Measurements from ENCODE around the gene MAP4K2.
A peak's percentile ranks its signal among the peaks of the same experiment; 100 is the strongest.

Gene MAP4K2

DNA sequence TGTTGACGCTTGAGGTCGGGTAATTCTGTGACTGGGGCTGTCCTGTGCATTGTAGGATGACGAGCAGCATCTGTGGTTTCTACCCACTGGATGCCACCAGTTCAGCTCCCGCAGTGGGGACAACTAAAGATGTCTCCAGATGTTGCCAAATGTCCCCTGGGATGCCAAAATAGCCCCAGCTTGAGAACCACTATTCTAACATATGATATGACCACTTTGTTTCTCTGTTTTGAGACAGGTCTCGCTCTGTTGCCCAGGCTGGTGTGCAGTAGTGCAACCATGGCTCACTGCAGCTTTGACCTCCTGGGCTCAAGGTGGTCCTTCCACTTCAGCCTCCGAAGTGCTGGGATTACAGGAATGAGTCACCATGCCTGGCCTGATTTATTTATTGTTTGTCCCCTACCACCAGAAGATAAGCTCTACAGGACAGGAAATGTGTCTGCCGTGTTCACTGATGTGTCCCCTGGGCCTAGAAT, 11.7 kb upstream of the MAP4K2 start:
- no peak for DNase-seq
- H3K4me3 ChIP-seq (ENCODE audit: insufficient read depth, low read depth, low read length, poor library complexity, severe bottlenecking), result no peak overlapping the region
- H3K36me3 ChIP-seq (ENCODE audit: control insufficient read depth, insufficient read depth, low read length), result no peaks in the 10 kb centered on the region
- H3K9me3 ChIP-seq (ENCODE audit: control insufficient read depth, low read length), result no peaks in the 10 kb centered on the region
- peaks cover 7% of the 10 kb centered on the region for H3K4me1 ChIP-seq (ENCODE audit: control insufficient read depth, insufficient read depth, low read length, poor library complexity, severe bottlenecking)
- H3K27ac ChIP-seq (ENCODE audit: insufficient read depth, low read length, poor library complexity, severe bottlenecking), result no peak overlapping the region
- H3K27me3 ChIP-seq (replicated peaks; ENCODE audit: control insufficient read depth, insufficient read depth, low read length, poor library complexity, severe bottlenecking), result no peaks in the 10 kb centered on the region

DNA sequence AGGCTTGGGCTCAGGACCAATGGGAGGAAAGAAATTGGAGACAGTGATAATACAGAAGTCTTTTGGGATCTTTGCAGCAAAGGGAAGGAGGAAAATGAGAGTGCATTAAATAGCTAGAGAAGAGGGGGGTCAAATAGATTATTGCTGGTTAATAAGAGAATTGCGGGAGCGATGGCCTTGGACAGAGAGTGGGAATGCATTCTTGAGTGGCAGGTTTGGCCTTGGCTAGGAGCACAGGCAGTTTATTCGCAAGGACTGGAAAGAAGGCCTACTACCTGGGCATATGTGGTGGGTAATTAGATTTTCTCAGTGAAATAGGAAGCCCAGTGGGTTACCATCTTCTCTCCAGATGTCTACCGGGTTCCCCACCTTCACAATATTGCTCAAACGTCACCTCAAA, 10.8 kb upstream of the MAP4K2 start:
- Histone ChIP-seq H3K9me3 (ENCODE audit: control insufficient read depth, low read length) (no peaks in the 10 kb centered on the region), H3K27ac (ENCODE audit: insufficient read depth, low read length, poor library complexity, severe bottlenecking) (no peak overlapping the region), H3K4me1 (ENCODE audit: control insufficient read depth, insufficient read depth, low read length, poor library complexity, severe bottlenecking) (peaks cover 14% of the 10 kb centered on the region), H3K27me3 (replicated peaks; ENCODE audit: control insufficient read depth, insufficient read depth, low read length, poor library complexity, severe bottlenecking) (no peaks in the 10 kb centered on the region), H3K4me3 (ENCODE audit: insufficient read depth, low read depth, low read length, poor library complexity, severe bottlenecking) (no peak overlapping the region), H3K36me3 (ENCODE audit: control insufficient read depth, insufficient read depth, low read length) (no peaks in the 10 kb centered on the region)
- DNase-seq, result no peak

DNA sequence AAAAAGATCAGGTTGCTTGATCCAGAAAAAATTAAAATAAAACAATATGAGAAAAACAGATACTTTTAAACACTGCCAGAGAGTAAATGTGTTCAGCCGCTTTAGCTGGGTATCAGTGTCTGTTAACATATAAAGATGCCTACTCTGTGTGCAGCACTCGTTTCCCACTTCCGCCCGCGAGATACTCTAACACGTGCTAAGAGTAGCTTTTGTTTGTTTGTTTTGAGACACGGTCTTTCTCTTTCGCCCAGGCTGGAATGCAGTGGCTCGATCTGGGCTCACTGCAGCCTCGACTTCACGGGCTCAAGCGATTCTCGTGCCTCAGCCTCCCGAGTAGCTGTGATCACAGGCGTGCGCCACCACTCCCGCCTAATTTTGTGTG, 7.9 kb upstream of the MAP4K2 start:
- H3K4me1 ChIP-seq (ENCODE audit: control insufficient read depth, insufficient read depth, low read length, poor library complexity, severe bottlenecking), result peaks cover 14% of the 10 kb centered on the region
- peak; percentile 27 to 46 (median 35) for DNase-seq
- no peaks in the 10 kb centered on the region for H3K9me3 ChIP-seq (ENCODE audit: control insufficient read depth, low read length)
- H3K36me3 ChIP-seq (ENCODE audit: control insufficient read depth, insufficient read depth, low read length), result peaks cover 7% of the 10 kb centered on the region
- H3K27me3 ChIP-seq (replicated peaks; ENCODE audit: control insufficient read depth, insufficient read depth, low read length, poor library complexity, severe bottlenecking), result no peaks in the 10 kb centered on the region
- peak overlapping the region; percentile 86 for H3K27ac ChIP-seq (ENCODE audit: insufficient read depth, low read length, poor library complexity, severe bottlenecking)
- H3K4me3 ChIP-seq (ENCODE audit: insufficient read depth, low read depth, low read length, poor library complexity, severe bottlenecking), result peak overlapping the region; percentile 77

DNA sequence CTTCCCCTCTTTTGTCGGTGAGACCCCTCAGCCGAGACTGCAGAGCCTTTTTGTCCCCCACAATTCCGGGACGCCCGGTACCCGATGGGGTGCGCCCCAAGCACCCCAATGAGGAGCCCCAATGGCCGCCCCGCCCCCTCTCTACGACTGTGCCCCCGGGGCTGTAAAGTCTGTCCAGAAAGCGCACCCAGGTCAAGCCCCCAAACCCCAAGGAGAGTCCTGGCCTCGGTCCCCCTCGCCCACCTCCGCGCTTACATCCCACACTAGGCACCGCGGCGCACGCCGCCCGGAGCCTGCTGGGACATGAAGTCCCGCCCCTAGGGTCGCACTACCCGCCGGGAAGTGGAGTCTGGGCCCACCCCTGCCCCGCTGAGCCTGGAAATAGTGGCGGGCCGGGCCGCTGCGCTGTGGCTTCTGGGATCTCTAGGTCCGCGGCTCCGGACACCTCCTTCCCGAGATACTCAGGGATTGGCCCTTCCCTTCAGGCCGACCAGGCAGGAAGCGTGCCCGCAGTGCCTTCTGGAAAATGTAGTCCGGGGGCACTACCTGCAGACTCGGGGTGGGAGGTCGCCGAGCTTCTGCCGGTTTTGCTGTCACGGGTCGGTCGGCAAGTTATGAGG, 7.4 kb upstream of the MAP4K2 start, which contains the start of gene MEN1:
Gene MEN1, minus strand, starts transcription at position 281 of the 620 bp plus-strand sequence. CDS start 442 bp downstream, outside the sequence.
- Histone ChIP-seq H3K27me3 (replicated peaks; ENCODE audit: control insufficient read depth, insufficient read depth, low read length, poor library complexity, severe bottlenecking) (no peaks in the 10 kb centered on the region), H3K4me1 (ENCODE audit: control insufficient read depth, insufficient read depth, low read length, poor library complexity, severe bottlenecking) (peaks cover 14% of the 10 kb centered on the region), H3K27ac (ENCODE audit: insufficient read depth, low read length, poor library complexity, severe bottlenecking) (peak within 1 kb of the TSS; percentile 86), H3K4me3 (ENCODE audit: insufficient read depth, low read depth, low read length, poor library complexity, severe bottlenecking) (peak within 1 kb of the TSS; percentile 77), H3K9me3 (ENCODE audit: control insufficient read depth, low read length) (no peaks in the 10 kb centered on the region), H3K36me3 (ENCODE audit: control insufficient read depth, insufficient read depth, low read length) (peaks cover 10% of the 10 kb centered on the region)
- peak; percentile 42 to 72 (median 65) for DNase-seq

DNA sequence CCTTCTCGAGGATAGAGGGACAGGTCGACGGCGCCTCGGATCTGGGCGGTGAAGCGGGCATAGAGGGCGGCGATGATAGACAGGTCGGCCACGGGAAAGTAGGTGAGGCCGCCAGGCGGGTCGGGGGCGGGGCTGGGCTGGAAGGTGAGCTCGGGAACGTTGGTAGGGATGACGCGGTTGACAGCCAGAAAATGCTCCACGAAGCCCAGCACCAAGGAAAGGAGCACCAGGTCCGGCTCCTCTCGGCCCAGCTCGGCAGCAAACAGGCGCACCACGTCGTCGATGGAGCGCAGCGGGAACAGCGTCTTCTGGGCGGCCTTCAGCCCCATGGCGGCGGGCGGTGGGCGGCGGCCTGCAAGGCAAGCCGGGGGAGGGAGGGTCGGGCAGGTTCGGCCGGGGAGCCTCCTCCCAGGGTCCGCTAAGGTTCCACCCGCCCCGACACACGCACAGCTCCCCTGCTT, 6.8 kb upstream of the MAP4K2 start:
- Histone ChIP-seq H3K27ac (ENCODE audit: insufficient read depth, low read length, poor library complexity, severe bottlenecking) (peak overlapping the region; percentile 86), H3K4me1 (ENCODE audit: control insufficient read depth, insufficient read depth, low read length, poor library complexity, severe bottlenecking) (peaks cover 14% of the 10 kb centered on the region), H3K4me3 (ENCODE audit: insufficient read depth, low read depth, low read length, poor library complexity, severe bottlenecking) (peak overlapping the region; percentile 77), H3K36me3 (ENCODE audit: control insufficient read depth, insufficient read depth, low read length) (peaks cover 16% of the 10 kb centered on the region), H3K9me3 (ENCODE audit: control insufficient read depth, low read length) (no peaks in the 10 kb centered on the region), H3K27me3 (replicated peaks; ENCODE audit: control insufficient read depth, insufficient read depth, low read length, poor library complexity, severe bottlenecking) (no peaks in the 10 kb centered on the region)
- DNase-seq, result no peak

DNA sequence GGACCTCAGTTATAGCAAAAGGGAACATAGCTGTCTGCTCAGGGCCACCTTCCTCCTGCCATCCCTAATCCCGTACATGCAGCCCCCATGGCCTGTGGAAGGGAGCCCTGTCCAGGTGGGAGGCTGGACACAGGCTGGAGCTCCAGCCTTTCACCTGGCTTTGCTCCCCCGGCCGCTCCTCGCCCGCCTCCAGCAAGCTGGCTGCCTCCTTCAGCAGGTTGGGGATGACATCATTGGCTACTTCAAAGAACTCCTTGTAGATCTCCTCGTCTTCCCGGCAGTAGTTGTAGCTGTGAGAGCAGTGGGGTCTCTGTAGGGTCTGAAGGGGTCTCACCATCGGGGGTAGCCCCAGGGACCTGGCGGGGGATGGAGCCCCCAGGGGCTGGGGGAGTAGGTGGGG, 2.5 kb upstream of the MAP4K2 start:
- H3K4me3 ChIP-seq (ENCODE audit: insufficient read depth, low read depth, low read length, poor library complexity, severe bottlenecking), result no peak overlapping the region
- no peaks in the 10 kb centered on the region for H3K9me3 ChIP-seq (ENCODE audit: control insufficient read depth, low read length)
- DNase-seq, result no peak
- no peak overlapping the region for H3K27ac ChIP-seq (ENCODE audit: insufficient read depth, low read length, poor library complexity, severe bottlenecking)
- peaks cover 23% of the 10 kb centered on the region for H3K36me3 ChIP-seq (ENCODE audit: control insufficient read depth, insufficient read depth, low read length)
- H3K27me3 ChIP-seq (replicated peaks; ENCODE audit: control insufficient read depth, insufficient read depth, low read length, poor library complexity, severe bottlenecking), result no peaks in the 10 kb centered on the region
- H3K4me1 ChIP-seq (ENCODE audit: control insufficient read depth, insufficient read depth, low read length, poor library complexity, severe bottlenecking), result peaks cover 30% of the 10 kb centered on the region

DNA sequence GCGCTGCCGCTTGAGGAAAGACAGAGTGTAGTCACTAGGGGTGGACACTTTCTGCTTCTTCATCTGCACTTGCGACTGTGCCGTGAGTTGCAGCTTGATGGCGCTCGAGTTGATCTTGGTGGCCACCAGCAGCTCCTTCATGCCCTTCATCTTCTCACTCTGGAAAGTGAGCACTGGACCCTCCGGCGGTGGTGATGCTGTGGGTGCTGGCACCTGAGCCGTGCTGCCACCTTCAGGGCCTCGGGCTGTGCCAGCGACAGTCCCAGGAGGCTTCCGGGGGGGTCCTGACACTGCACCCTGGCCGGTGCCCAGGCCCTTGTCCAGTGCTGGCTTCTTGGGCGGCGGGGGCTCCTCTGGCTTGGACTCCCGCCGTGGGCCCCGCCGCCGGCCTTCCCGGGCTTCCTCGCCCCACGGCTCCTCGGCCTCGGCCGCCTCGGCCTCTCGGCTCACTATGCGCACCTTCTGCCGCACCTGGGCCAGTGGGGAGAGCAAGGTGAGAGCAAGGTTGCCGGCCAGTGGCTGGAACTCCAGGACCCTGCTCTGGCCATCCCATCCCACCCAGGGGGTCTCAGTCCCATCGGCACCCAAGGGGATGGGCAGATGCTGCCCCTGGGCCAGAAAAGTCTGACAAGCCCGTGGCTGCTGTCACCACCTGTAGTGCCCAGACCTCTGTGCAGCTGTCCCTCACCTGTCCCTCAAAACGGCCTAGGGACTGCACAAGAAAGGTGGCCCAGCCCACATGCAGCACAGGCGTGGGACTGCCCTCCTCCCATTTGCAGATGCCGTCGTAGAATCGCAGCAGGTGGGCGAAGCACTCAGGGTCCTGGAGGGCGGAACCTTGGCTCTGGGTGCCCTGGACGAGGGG, 1.6 kb upstream of the MAP4K2 start:
- peaks cover 27% of the 10 kb centered on the region for H3K4me1 ChIP-seq (ENCODE audit: control insufficient read depth, insufficient read depth, low read length, poor library complexity, severe bottlenecking)
- H3K27ac ChIP-seq (ENCODE audit: insufficient read depth, low read length, poor library complexity, severe bottlenecking), result peak overlapping the region; percentile 91
- no peaks in the 10 kb centered on the region for H3K9me3 ChIP-seq (ENCODE audit: control insufficient read depth, low read length)
- H3K36me3 ChIP-seq (ENCODE audit: control insufficient read depth, insufficient read depth, low read length), result peaks cover 32% of the 10 kb centered on the region
- H3K27me3 ChIP-seq (replicated peaks; ENCODE audit: control insufficient read depth, insufficient read depth, low read length, poor library complexity, severe bottlenecking), result no peaks in the 10 kb centered on the region
- H3K4me3 ChIP-seq (ENCODE audit: insufficient read depth, low read depth, low read length, poor library complexity, severe bottlenecking), result no peak overlapping the region
- no peak for DNase-seq

DNA sequence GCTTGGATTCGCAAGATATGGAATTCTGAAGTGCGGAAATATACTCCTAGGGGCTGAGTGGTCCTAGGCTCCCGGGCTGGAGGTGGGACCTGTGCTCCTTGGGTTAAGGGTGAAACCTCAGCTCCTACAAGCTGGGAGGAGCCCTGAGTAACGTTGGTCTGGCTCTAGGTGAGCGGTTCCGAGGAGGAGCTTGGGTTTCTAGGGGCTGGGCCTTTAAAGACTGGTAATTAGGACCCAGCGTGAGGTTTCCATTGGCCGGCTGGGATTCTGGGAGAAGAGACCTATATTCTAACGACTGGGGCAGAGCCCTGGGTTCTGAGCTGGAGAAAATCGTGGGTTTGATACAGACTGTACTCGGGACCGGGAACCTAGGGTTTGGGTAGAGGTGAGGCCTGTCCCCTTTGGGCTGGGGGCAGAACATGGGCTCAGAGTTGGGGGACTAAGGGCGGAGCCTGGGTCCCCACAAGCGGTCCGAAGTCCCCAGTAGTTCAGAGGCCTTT, 882 bp upstream of the MAP4K2 start:
- Histone ChIP-seq H3K27me3 (replicated peaks; ENCODE audit: control insufficient read depth, insufficient read depth, low read length, poor library complexity, severe bottlenecking) (no peaks in the 10 kb centered on the region), H3K4me1 (ENCODE audit: control insufficient read depth, insufficient read depth, low read length, poor library complexity, severe bottlenecking) (peaks cover 22% of the 10 kb centered on the region), H3K9me3 (ENCODE audit: control insufficient read depth, low read length) (no peaks in the 10 kb centered on the region), H3K36me3 (ENCODE audit: control insufficient read depth, insufficient read depth, low read length) (peaks cover 39% of the 10 kb centered on the region), H3K4me3 (ENCODE audit: insufficient read depth, low read depth, low read length, poor library complexity, severe bottlenecking) (peak overlapping the region; percentile 55), H3K27ac (ENCODE audit: insufficient read depth, low read length, poor library complexity, severe bottlenecking) (peak overlapping the region; percentile 91)
- no peak for DNase-seq

DNA sequence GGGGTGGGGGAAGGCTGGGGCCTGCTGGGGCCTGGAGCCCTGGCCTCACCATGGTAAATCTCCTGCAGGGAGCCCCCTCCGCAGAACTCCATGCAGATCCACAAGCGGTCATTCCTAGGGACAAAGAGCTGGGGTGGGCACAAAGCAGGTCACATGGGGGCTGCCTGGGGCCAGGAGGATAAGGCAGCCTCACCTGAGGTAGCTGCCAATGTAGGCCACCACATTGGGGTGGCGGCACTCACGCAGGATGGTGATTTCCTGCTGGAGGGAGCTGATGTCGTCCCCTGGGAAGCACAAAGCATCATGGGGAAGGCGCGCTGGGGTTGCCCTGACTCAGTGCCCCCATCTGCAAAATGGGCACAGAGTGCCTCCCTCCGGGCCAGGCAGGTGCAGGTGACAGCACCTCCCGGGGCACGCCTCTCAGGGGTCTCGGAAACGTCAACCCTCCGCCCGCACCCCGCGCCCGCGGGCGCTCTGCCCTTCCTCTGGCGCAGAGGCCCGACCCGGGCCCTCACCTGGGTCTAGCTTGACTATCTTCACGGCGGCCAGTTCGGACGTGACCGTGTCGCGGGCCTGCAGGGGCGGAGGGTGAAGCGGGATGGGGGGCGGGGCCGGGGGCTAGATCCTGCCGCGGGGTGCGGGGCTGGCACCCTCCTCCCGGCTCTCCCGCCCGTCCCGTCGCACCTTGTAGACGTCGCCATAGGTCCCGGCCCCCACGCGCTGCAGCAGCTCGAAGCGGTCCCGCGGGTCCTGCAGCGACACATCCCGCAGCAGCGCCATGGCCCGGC, 450 bp downstream of the MAP4K2 start:
- Histone ChIP-seq H3K36me3 (ENCODE audit: control insufficient read depth, insufficient read depth, low read length) (peaks cover 44% of the 10 kb centered on the region), H3K9me3 (ENCODE audit: control insufficient read depth, low read length) (no peaks in the 10 kb centered on the region), H3K4me3 (ENCODE audit: insufficient read depth, low read depth, low read length, poor library complexity, severe bottlenecking) (peak overlapping the region; percentile 63), H3K27ac (ENCODE audit: insufficient read depth, low read length, poor library complexity, severe bottlenecking) (peak overlapping the region; percentile 72), H3K27me3 (replicated peaks; ENCODE audit: control insufficient read depth, insufficient read depth, low read length, poor library complexity, severe bottlenecking) (no peaks in the 10 kb centered on the region), H3K4me1 (ENCODE audit: control insufficient read depth, insufficient read depth, low read length, poor library complexity, severe bottlenecking) (peaks cover 22% of the 10 kb centered on the region)
- DNase-seq, result peak; percentile 28 to 34 (median 31)

Measured in effector memory CD4-positive, alpha-beta T cell (primary cell).